C4-2B (cell line): ENCODE data around the gene CFAP119.

Experiments used
- ZFX ChIP-seq: fragments of 450-650 bp; IDR thresholded peaks from 2 replicates; pipeline ENCODE4 v1.6.1; 2017
- TF ChIP-seq, protein P1 (sequence below): fragments of 450-650 bp; conservative IDR thresholded peaks from 2 replicates; pipeline ENCODE4 v1.5.1; 2017; ENCODE audit warnings: mild to moderate bottlenecking

DNA sequence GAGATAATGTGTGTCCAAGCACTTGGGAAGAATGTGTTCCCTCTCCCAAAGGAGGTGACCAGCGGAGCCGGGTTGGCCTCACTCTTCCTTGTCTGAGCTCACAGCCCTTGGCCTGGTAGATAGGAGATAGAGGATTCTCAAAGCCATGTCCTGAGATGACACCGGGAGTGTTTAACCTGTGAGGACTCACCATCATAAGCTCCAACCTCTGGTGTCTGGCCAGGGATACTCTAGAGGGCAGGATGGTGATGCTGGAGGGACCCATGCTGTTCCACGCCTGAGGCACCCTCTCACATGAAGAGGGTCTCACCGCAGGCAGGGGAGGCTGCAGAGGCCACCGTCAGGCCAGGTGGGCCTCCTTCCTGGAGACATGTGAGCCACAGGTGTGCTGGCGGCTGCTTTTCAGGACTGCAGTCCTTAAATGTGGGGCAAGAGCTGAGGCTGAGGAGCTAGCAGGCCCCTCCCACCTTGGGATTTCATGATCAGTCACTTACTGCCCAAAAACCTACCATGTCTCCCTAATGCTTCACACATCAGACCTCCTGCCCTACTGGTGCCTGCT, 31.7 kb upstream of the CFAP119 start:
- TF ChIP-seq, protein P1, sequence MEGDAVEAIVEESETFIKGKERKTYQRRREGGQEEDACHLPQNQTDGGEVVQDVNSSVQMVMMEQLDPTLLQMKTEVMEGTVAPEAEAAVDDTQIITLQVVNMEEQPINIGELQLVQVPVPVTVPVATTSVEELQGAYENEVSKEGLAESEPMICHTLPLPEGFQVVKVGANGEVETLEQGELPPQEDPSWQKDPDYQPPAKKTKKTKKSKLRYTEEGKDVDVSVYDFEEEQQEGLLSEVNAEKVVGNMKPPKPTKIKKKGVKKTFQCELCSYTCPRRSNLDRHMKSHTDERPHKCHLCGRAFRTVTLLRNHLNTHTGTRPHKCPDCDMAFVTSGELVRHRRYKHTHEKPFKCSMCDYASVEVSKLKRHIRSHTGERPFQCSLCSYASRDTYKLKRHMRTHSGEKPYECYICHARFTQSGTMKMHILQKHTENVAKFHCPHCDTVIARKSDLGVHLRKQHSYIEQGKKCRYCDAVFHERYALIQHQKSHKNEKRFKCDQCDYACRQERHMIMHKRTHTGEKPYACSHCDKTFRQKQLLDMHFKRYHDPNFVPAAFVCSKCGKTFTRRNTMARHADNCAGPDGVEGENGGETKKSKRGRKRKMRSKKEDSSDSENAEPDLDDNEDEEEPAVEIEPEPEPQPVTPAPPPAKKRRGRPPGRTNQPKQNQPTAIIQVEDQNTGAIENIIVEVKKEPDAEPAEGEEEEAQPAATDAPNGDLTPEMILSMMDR = no peak
- no peak for TF ChIP-seq ZFX
